SK-N-SH treated with all-trans-retinoic acid at 6 μM for 48 hours (cell line): Measurements from ENCODE around the gene TGM3.

Experiments used
- ATAC-seq: fragments of 200-7000 bp; cut with Tn5 transposase; 3 replicates; pipeline ENCODE4 v1.9.1; 2020; ENCODE audit warnings: mild to moderate bottlenecking, moderate library complexity
- ARNTL ChIP-seq: fragments of 450-650 bp; formaldehyde crosslinking; IDR thresholded peaks from 2 replicates; pipeline ENCODE4 v1.5.0; 2020; ENCODE audit warnings: low read depth, mild to moderate bottlenecking, moderate library complexity, borderline replicate concordance
- CSDC2 ChIP-seq: fragments of 250-450 bp; sonication (Bioruptor Pico); IDR thresholded peaks from 2 replicates; pipeline ENCODE4 v1.5.0; 2020; ENCODE audit warnings: mild to moderate bottlenecking, moderate library complexity
- CSRNP3 ChIP-seq: fragments of 250-450 bp; sonication (Bioruptor Pico); IDR thresholded peaks from 2 replicates; pipeline ENCODE4 v1.5.1; 2021; ENCODE audit warnings: mild to moderate bottlenecking, moderate library complexity
- GLIS3 ChIP-seq: fragments of 250-450 bp; sonication (Bioruptor Pico); IDR thresholded peaks from 2 replicates; pipeline ENCODE4 v1.5.0; 2020; ENCODE audit warnings: mild to moderate bottlenecking, moderate library complexity
- ISL1 ChIP-seq: fragments of 250-450 bp; sonication (Bioruptor Pico); IDR thresholded peaks from 2 replicates; pipeline ENCODE4 v2.1.2; 2022; ENCODE audit warnings: mild to moderate bottlenecking, moderate library complexity
- OSR1 ChIP-seq: fragments of 250-450 bp; sonication (Bioruptor Pico); IDR thresholded peaks from 2 replicates; pipeline ENCODE4 v1.8.0; 2022; ENCODE audit warnings: moderate library complexity, mild to moderate bottlenecking, inconsistent platforms
- PATZ1 ChIP-seq: fragments of 250-450 bp; sonication (Bioruptor Pico); IDR thresholded peaks from 2 replicates; pipeline ENCODE4 v1.8.0; 2020; ENCODE audit warnings: mild to moderate bottlenecking, moderate library complexity, borderline replicate concordance
- POU6F1 ChIP-seq: fragments of 250-450 bp; sonication (Bioruptor Pico); IDR thresholded peaks from 2 replicates; pipeline ENCODE4 v1.8.0; 2021; ENCODE audit warnings: low read depth, mild to moderate bottlenecking, moderate library complexity, borderline replicate concordance
- PPARA ChIP-seq: fragments of 250-450 bp; sonication (Bioruptor Pico); IDR thresholded peaks from 2 replicates; pipeline ENCODE4 v1.5.0; 2020; ENCODE audit warnings: mild to moderate bottlenecking, borderline replicate concordance
- RARB ChIP-seq: fragments of 250-450 bp; sonication (Bioruptor Pico); IDR thresholded peaks from 2 replicates; pipeline ENCODE4 v1.8.0; 2021; ENCODE audit warnings: mild to moderate bottlenecking, moderate library complexity
- SNAI2 ChIP-seq: fragments of 250-450 bp; sonication (Bioruptor Pico); IDR thresholded peaks from 2 replicates; pipeline ENCODE4 v1.5.0; 2020; ENCODE audit warnings: mild to moderate bottlenecking, moderate library complexity
- TCF4 ChIP-seq: fragments of 250-450 bp; sonication (Bioruptor Pico); IDR thresholded peaks from 2 replicates; pipeline ENCODE4 v1.8.0; 2021; ENCODE audit warnings: mild to moderate bottlenecking, moderate library complexity, borderline replicate concordance
- TOX ChIP-seq: fragments of 250-450 bp; sonication (Bioruptor Pico); IDR thresholded peaks from 2 replicates; pipeline ENCODE4 v1.8.0; 2021; ENCODE audit warnings: mild to moderate bottlenecking, moderate library complexity, borderline replicate concordance
- TSHZ2 ChIP-seq: fragments of 250-450 bp; sonication (Bioruptor Pico); IDR thresholded peaks from 2 replicates; pipeline ENCODE4 v1.5.0; 2020; ENCODE audit warnings: mild to moderate bottlenecking, moderate library complexity
- ZC3H10 ChIP-seq: fragments of 250-450 bp; sonication (Bioruptor Pico); IDR thresholded peaks from 2 replicates; pipeline ENCODE4 v1.5.1; 2021; ENCODE audit warnings: mild to moderate bottlenecking, moderate library complexity
- ZFP3 ChIP-seq: fragments of 250-450 bp; sonication (Bioruptor Pico); IDR thresholded peaks from 2 replicates; pipeline ENCODE4 v1.5.0; 2020; ENCODE audit warnings: mild to moderate bottlenecking, moderate library complexity
- ZNF565 ChIP-seq: fragments of 450-650 bp; formaldehyde crosslinking; conservative IDR thresholded peaks from 2 replicates; pipeline ENCODE4 v1.5.0; 2020; ENCODE audit warnings: low read depth, mild to moderate bottlenecking, moderate library complexity
- ZNF70 ChIP-seq: fragments of 450-650 bp; formaldehyde crosslinking; IDR thresholded peaks from 2 replicates; pipeline ENCODE4 v1.5.0; 2020; ENCODE audit warnings: mild to moderate bottlenecking, moderate library complexity
- ZNF8 ChIP-seq: fragments of 450-650 bp; formaldehyde crosslinking; IDR thresholded peaks from 2 replicates; pipeline ENCODE4 v1.5.0; 2020; ENCODE audit warnings: mild to moderate bottlenecking, moderate library complexity

TGM3 gene

GRCh38 chr20:2303673-2304072 is 7.9 kb downstream of the TGM3 start:
- no peak for ATAC-seq

GRCh38 chr20:2304180-2304579 is 8.4 kb downstream of the TGM3 start:
- no peak for ATAC-seq
- TF ChIP-seq ISL1 (no peak), OSR1 (CRISPR knock-in tag) (no peak), ZC3H10 (no peak), SNAI2 (CRISPR knock-in tag) (no peak), ZNF8 (no peak), ARNTL (CRISPR knock-in tag) (no peak), TOX (CRISPR knock-in tag) (no peak), PPARA (no peak), POU6F1 (CRISPR knock-in tag) (no peak), CSDC2 (CRISPR knock-in tag) (no peak), TSHZ2 (no peak), PATZ1 (CRISPR knock-in tag) (no peak), GLIS3 (no peak), ZNF565 (no peak), TCF4 (CRISPR knock-in tag) (no peak)

More at GRCh38 chr20:2303673-2304072, 7.9 kb downstream of the TGM3 start:
- TF ChIP-seq RARB (CRISPR knock-in tag): no peak
- TF ChIP-seq ZNF70: no peak
- no peak for TF ChIP-seq TCF4 (CRISPR knock-in tag)
- no peak for TF ChIP-seq POU6F1 (CRISPR knock-in tag)
- TF ChIP-seq ZNF565: no peak
- TF ChIP-seq CSDC2 (CRISPR knock-in tag): no peak
- no peak for TF ChIP-seq ARNTL (CRISPR knock-in tag)
- TF ChIP-seq SNAI2 (CRISPR knock-in tag): no peak
- TF ChIP-seq GLIS3: no peak
- TF ChIP-seq TOX (CRISPR knock-in tag): no peak
- no peak for TF ChIP-seq OSR1 (CRISPR knock-in tag)
- no peak for TF ChIP-seq CSRNP3 (CRISPR knock-in tag)
- no peak for TF ChIP-seq ZFP3 (CRISPR knock-in tag)
- no peak for TF ChIP-seq PATZ1 (CRISPR knock-in tag)
- no peak for TF ChIP-seq ZNF8
- TF ChIP-seq, all 23 proteins: peak for 0
